HUES64 (cell line): ENCODE data around the gene NTM.

ENCODE experiments used
- H3K27ac ChIP-seq: 2 replicates; pipeline ENCODE4 v1.7.0; 2013; ENCODE audit warnings: low read depth, low read length, inconsistent platforms
- H3K27me3 ChIP-seq: 2 replicates; pipeline ENCODE4 v1.6.1; 2013; ENCODE audit warnings: mild to moderate bottlenecking, low read length; ENCODE audit not compliant: insufficient read depth
- H3K36me3 ChIP-seq: 2 replicates; pipeline ENCODE4 v1.6.1; 2013; ENCODE audit warnings: mild to moderate bottlenecking, low read length; ENCODE audit not compliant: insufficient read depth
- H3K4me1 ChIP-seq: 2 replicates; pipeline ENCODE4 v1.6.1; 2013; ENCODE audit warnings: mild to moderate bottlenecking, low read length, moderate library complexity; ENCODE audit not compliant: insufficient read depth
- H3K4me3 ChIP-seq: 2 replicates; pipeline ENCODE4 v1.5.1; 2013; ENCODE audit warnings: mild to moderate bottlenecking, low read length, moderate library complexity
- H3K9ac ChIP-seq: 2 replicates; pipeline ENCODE4 v1.6.1; 2013; ENCODE audit warnings: mild to moderate bottlenecking, low read depth, low read length
- H3K9me3 ChIP-seq: 2 replicates; pipeline ENCODE4 v1.6.1; 2013; ENCODE audit warnings: low read depth, low read length; ENCODE audit not compliant: insufficient read depth
- WGBS: fragments of 150-250, 120-280 bp; methylation state at CpG from one replicate; pipeline ENCODE4 v1.1.7; 2013; ENCODE audit warnings: missing lambda C conversion rate; 5-methylcytosine and 5-hydroxymethylcytosine counted together

The NTM gene

DNA sequence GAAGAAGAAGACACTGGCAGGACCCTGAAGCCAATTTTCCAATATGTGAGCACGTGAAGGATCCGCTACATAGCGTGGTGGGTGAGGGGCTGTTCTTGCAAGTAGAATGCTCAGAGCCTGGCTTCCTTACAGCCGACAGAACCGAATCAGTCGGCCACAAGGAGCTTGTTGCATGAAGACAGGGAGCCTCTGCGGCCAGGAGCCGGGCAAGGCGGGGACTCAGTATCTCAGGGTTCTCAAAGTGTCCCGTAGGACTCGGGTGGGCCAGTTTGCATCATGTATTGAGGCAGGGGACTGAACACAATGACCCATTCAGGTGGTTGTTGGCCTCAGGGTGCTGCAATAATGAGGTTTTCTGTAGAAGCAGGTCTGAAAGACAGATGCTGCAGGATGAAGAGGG is 289.5 kb downstream of the NTM start:
- Histone ChIP-seq H3K36me3 (no peaks in the 10 kb centered on the region), H3K4me1 (peaks cover 47% of the 10 kb centered on the region), H3K27ac (no peak overlapping the region), H3K9me3 (no peaks in the 10 kb centered on the region), H3K4me3 (no peak overlapping the region), H3K27me3 (no peaks in the 10 kb centered on the region), H3K9ac (no peak overlapping the region)
- 87% methylated on average over 11 of the region's 11 CpGs for WGBS

DNA sequence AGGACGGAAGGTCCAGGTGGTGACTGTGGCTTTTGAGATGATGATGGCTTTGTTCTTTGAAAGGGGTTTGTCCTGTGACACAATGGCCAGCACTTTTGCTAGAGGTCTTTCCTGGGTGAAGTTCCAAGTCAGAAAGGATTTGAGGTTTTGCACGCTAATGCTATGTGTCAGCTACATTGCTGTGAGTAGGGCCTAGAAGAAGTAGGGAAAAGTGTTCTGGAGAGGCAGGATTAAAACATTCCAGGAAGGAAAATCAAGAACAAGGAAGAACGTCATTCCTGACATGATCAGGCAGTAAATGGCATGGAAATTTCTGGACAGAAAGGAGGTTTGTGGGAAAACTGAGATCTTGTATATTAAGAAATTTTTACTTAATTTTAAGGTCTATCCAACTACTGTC is 290.7 kb downstream of the NTM start:
- Histone ChIP-seq H3K4me1 (peaks cover 42% of the 10 kb centered on the region), H3K9ac (no peak overlapping the region), H3K4me3 (no peak overlapping the region), H3K9me3 (no peaks in the 10 kb centered on the region), H3K27me3 (no peaks in the 10 kb centered on the region), H3K36me3 (no peaks in the 10 kb centered on the region), H3K27ac (no peak overlapping the region)
- WGBS: 79% methylated on average over 3 of the region's 3 CpGs

- no peak overlapping the region for H3K4me3 ChIP-seq
- H3K27ac ChIP-seq: no peak overlapping the region
- H3K27me3 ChIP-seq: no peaks in the 10 kb centered on the region
- H3K4me1 ChIP-seq: peaks cover 29% of the 10 kb centered on the region
- whole genome bisulfite sequencing: 85% methylated on average over 13 of the region's 13 CpGs
- H3K36me3 ChIP-seq: no peaks in the 10 kb centered on the region
- H3K9me3 ChIP-seq: no peaks in the 10 kb centered on the region
- no peak overlapping the region for H3K9ac ChIP-seq
These were observed 292.0 kb downstream of the NTM start for GRCh38 chr11:131662317-131662972.

DNA sequence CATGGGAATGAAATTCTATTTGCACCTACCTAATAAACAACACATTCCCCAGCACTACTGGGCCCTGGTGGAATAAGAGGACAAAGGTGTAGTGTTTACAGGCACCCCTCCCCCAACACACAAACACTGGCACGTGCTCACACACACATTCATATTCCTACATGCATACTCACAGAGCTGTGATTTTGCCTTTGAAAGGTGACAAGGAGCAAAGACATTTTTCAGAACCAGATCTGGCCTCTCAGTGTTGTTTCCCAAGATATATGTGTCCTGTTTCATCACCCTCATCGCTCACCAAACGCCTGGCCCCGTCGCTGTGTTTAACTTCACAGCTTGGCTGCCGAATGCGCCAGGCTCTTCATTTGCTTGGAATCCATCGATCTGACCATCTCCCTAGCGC is 292.6 kb downstream of the NTM start:
- no peaks in the 10 kb centered on the region for H3K27me3 ChIP-seq
- H3K36me3 ChIP-seq: no peaks in the 10 kb centered on the region
- no peak overlapping the region for H3K9ac ChIP-seq
- H3K9me3 ChIP-seq: no peaks in the 10 kb centered on the region
- peaks cover 26% of the 10 kb centered on the region for H3K4me1 ChIP-seq
- H3K4me3 ChIP-seq: no peak overlapping the region
- no peak overlapping the region for H3K27ac ChIP-seq
- 90% methylated on average over 9 of the region's 9 CpGs for WGBS

DNA sequence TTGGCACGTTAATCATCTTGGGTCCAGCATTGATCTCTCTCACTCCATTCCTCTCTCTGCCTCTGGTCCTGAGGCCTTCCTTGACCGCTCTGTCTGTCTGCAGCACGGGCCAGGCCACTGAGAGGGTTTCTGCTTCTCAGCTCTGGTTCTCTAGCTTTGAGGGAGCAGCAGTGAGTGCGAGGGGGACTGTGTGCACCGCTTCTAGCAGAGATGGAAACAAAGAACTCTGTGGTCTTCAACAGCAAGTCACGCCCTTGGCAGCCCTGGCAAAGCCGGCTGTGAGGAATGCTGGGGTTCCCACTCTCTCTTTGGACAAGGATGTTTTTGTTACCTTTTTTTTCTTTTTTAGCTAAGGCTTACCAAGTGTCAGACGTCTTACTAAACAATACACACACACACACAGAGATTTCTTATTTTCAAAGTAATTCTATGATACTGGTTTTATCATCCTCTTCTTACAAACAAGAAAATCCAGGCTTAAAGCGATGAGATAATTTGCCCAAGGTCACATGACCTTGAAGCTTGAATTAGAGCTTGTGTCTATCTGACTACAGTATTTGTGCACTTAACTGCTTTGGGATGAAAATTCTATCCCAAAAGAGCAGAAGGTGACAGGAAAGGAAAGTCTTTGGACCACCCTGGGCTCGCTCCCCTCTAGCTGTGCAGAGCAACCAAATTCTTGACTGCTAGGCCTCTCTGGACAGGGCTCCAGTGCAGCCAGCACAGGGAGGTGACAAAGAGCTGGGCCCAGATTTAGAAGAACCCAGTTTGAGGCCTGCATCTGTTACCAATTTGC is 293.2 kb downstream of the NTM start:
- Histone ChIP-seq H3K4me1 (peaks cover 26% of the 10 kb centered on the region), H3K36me3 (no peaks in the 10 kb centered on the region), H3K27me3 (no peaks in the 10 kb centered on the region), H3K9ac (no peak overlapping the region), H3K9me3 (no peaks in the 10 kb centered on the region), H3K4me3 (no peak overlapping the region), H3K27ac (no peak overlapping the region)
- WGBS: 89% methylated on average over 10 of the region's 10 CpGs

DNA sequence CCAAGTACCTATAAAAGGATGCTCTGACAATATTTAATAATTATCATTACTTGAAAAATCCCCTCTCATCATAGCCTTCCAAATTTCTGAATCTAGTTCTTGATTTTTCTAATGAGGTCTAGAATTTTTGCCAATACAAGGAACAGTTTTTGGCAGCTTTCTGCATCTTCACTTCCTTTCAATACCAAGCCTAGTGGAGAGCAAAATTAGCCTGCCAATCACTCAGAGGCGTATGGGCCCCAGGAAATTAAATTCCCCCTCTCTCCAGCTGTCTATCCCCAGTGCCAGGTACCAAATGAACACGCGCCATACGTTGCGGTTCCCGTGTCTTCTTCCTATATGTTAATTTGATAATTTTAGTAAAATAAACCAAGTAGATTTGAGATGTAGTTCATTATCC is 293.9 kb downstream of the NTM start:
- H3K27me3 ChIP-seq: no peaks in the 10 kb centered on the region
- peaks cover 26% of the 10 kb centered on the region for H3K4me1 ChIP-seq
- no peak overlapping the region for H3K27ac ChIP-seq

GRCh38 chr11:131664816-131665215 is 294.4 kb downstream of the NTM start:
- Histone ChIP-seq H3K4me3 (no peak overlapping the region), H3K36me3 (no peaks in the 10 kb centered on the region), H3K9me3 (no peaks in the 10 kb centered on the region), H3K9ac (no peak overlapping the region), H3K27me3 (no peaks in the 10 kb centered on the region), H3K27ac (no peak overlapping the region), H3K4me1 (peaks cover 24% of the 10 kb centered on the region)
- 89% methylated on average over 11 of the region's 11 CpGs for WGBS

More for the DNA sequence above, 293.9 kb downstream of the NTM start:
- no peaks in the 10 kb centered on the region for H3K36me3 ChIP-seq
- H3K4me3 ChIP-seq: no peak overlapping the region
- WGBS: 89% methylated on average over 1 of the region's 6 CpGs
- no peak overlapping the region for H3K9ac ChIP-seq
- no peaks in the 10 kb centered on the region for H3K9me3 ChIP-seq

DNA sequence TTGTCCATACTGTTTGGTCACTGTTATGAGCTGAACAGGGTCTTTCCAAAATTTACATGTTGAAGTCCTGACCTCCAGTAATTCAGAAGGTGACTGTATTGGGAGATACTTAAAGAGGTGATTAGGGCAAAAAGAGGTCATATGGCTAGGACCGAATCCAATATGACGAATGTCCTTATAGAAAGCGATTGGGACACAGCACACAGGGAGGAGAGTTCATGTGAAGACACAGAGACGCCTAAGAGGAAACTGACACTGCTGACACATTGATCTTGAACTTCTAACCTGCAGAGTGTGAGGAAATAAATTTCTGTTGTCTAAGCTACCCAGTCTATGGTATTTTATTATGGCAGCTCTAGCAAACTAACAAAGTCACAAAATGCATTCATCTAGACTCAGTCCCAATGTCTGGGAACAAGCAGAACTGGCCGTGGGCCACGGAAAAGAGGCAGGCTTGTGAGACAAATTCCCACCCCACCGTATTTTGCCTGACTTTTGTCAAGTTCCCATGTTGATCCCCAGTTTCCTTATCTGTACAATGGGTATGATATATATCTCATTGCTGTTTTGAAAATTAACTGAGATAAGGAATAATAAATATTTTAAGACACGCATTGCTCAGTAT is 295.0 kb downstream of the NTM start:
- WGBS: 82% methylated on average over 8 of the region's 8 CpGs

DNA sequence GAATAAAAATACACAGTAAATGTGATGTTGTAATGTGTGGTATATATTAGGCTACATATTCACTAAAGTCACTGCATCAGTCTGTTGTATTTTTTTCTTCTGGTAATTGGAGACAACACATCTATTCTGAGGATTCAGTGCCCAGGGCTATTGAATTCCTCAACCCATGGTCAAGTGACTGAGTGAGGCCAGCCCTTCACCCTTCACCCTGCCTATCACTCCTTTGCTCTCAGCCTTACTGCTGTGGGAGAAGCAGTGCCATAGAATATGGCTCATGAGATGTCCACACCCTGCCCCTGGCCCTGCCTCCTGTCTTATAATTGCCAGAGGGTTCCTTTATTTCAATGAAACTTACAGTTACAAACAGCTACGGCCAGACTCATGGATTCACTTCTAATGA is 295.6 kb downstream of the NTM start:
- WGBS: 97% methylated on average over 1 of the region's 1 CpG
- Histone ChIP-seq H3K9ac (no peak overlapping the region), H3K27me3 (no peaks in the 10 kb centered on the region), H3K36me3 (no peaks in the 10 kb centered on the region), H3K27ac (no peak overlapping the region), H3K9me3 (no peaks in the 10 kb centered on the region), H3K4me1 (peaks cover 15% of the 10 kb centered on the region), H3K4me3 (no peak overlapping the region)

More for the DNA sequence above, 295.0 kb downstream of the NTM start:
- H3K27me3 ChIP-seq: no peaks in the 10 kb centered on the region
- H3K4me3 ChIP-seq: no peak overlapping the region
- no peaks in the 10 kb centered on the region for H3K36me3 ChIP-seq
- no peak overlapping the region for H3K27ac ChIP-seq
- H3K4me1 ChIP-seq: peaks cover 18% of the 10 kb centered on the region
- H3K9ac ChIP-seq: no peak overlapping the region
- no peaks in the 10 kb centered on the region for H3K9me3 ChIP-seq

DNA sequence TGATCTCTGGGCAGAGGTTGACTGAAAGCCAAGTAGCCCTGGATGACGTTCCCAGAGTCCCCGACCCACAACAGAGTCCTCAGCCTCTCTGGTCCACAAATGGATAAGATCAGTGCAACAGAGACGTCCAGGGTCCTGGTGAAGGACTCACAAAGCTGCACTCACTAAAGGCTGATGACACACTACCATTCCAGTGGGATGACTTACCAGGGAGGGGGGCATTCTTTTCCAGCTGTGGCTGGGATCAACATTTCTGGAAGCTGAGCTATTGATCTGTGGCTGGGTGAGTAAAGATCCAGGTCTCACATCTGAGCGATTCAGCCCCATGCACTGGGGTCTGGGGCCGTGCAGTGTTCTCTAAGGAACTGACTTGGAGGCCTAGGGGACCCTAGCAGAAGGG is 296.2 kb downstream of the NTM start:
- Histone ChIP-seq H3K4me3 (no peak overlapping the region), H3K27ac (no peak overlapping the region), H3K36me3 (no peaks in the 10 kb centered on the region), H3K4me1 (peaks cover 14% of the 10 kb centered on the region), H3K9me3 (no peaks in the 10 kb centered on the region), H3K9ac (no peak overlapping the region), H3K27me3 (no peaks in the 10 kb centered on the region)
- 90% methylated on average over 5 of the region's 5 CpGs for WGBS

- no peak overlapping the region for H3K4me3 ChIP-seq
- H3K4me1 ChIP-seq: peaks cover 6% of the 10 kb centered on the region
- H3K36me3 ChIP-seq: no peaks in the 10 kb centered on the region
- WGBS: 92% methylated on average over 4 of the region's 4 CpGs
- no peak overlapping the region for H3K9ac ChIP-seq
- no peaks in the 10 kb centered on the region for H3K27me3 ChIP-seq
- no peaks in the 10 kb centered on the region for H3K9me3 ChIP-seq
- H3K27ac ChIP-seq: no peak overlapping the region
These were observed 297.2 kb downstream of the NTM start for GRCh38 chr11:131667566-131667965.
